ENCODE data around the gene SYNGR2. TPM values are rescaled to one million over a fixed set of nuclear protein-coding genes. Genes with fewer than 3 reads are reported as not detected.
A peak's percentile ranks its signal among the peaks of the same experiment; 100 is the strongest.

Gene SYNGR2
- total RNA-seq, 1 donor = 3.3 TPM

DNA sequence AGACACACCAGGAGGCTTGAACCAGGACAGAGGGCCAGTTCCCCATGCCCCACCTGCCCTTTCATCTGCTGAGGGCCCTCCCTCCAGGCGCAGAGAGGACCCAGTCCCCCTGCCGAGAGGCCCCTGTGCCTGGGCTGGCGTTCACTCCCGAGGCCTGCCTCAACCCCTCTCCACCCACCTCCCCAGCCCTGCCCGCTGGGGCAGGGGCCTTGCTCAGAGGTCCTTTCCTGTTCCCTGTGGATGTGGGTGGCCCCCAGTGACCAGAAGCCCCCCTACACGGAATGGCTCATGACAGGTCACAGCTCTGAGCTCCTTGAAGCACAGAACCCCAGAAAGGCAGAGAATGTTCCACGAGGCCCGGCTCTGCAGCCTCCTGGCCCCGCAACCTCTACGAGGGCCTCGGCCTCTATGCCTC is 46.6 kb upstream of the SYNGR2 start:
- peak; percentile 78 for DNase-seq (ENCODE audit: insufficient read length, low spot score, missing footprints)
- Histone ChIP-seq H3K4me2 (ENCODE audit: insufficient read depth, low read length) (no peak overlapping the region), H4K20me1 (ENCODE audit: insufficient read depth, low read length) (no peaks in the 10 kb centered on the region), H3K36me3 (ENCODE audit: insufficient read depth, low read length) (no peaks in the 10 kb centered on the region), H3K27ac (ENCODE audit: low read depth, low read length) (no peak overlapping the region), H3K4me1 (ENCODE audit: insufficient read depth, low read length) (no peaks in the 10 kb centered on the region), H3K4me3 (ENCODE audit: insufficient read depth, low read length) (no peak overlapping the region), H3K9me3 (ENCODE audit: low read depth, low read length) (no peaks in the 10 kb centered on the region), H3K27me3 (ENCODE audit: insufficient read depth, low read length) (no peaks in the 10 kb centered on the region), H2AFZ (ENCODE audit: low read length) (no peak overlapping the region), H3K79me2 (ENCODE audit: insufficient read depth, low read length) (no peaks in the 10 kb centered on the region)
- no peak for TF ChIP-seq CTCF (IDR thresholded peaks at IDR 0.05; ENCODE audit: extremely low read depth, low read depth, low read length)

GRCh38 chr17:78122216-78122930 is 46.0 kb upstream of the SYNGR2 start:
- H3K4me1 ChIP-seq (ENCODE audit: insufficient read depth, low read length) = no peaks in the 10 kb centered on the region
- no peak overlapping the region for H3K4me2 ChIP-seq (ENCODE audit: insufficient read depth, low read length)
- DNase-seq (ENCODE audit: insufficient read length, low spot score, missing footprints) = peak; percentile 63
- no peaks in the 10 kb centered on the region for H3K9me3 ChIP-seq (ENCODE audit: low read depth, low read length)
- no peak overlapping the region for H3K4me3 ChIP-seq (ENCODE audit: insufficient read depth, low read length)
- no peaks in the 10 kb centered on the region for H3K36me3 ChIP-seq (ENCODE audit: insufficient read depth, low read length)
- no peaks in the 10 kb centered on the region for H3K79me2 ChIP-seq (ENCODE audit: insufficient read depth, low read length)
- no peak overlapping the region for H2AFZ ChIP-seq (ENCODE audit: low read length)
- no peak overlapping the region for H3K27ac ChIP-seq (ENCODE audit: low read depth, low read length)
- no peak for TF ChIP-seq CTCF (IDR thresholded peaks at IDR 0.05; ENCODE audit: extremely low read depth, low read depth, low read length)
- peaks cover under 1% of the 10 kb centered on the region for H3K27me3 ChIP-seq (ENCODE audit: insufficient read depth, low read length)
- no peaks in the 10 kb centered on the region for H4K20me1 ChIP-seq (ENCODE audit: insufficient read depth, low read length)

GRCh38 chr17:78122931-78123249 is 45.5 kb upstream of the SYNGR2 start:
- no peaks in the 10 kb centered on the region for H3K36me3 ChIP-seq (ENCODE audit: insufficient read depth, low read length)
- no peak for DNase-seq (ENCODE audit: insufficient read length, low spot score, missing footprints)

More at GRCh38 chr17:78122931-78123249, 45.5 kb upstream of the SYNGR2 start:
- Histone ChIP-seq H3K9me3 (ENCODE audit: low read depth, low read length) (no peaks in the 10 kb centered on the region), H3K27me3 (ENCODE audit: insufficient read depth, low read length) (peaks cover 5% of the 10 kb centered on the region), H3K4me3 (ENCODE audit: insufficient read depth, low read length) (no peak overlapping the region), H3K4me1 (ENCODE audit: insufficient read depth, low read length) (no peaks in the 10 kb centered on the region), H3K4me2 (ENCODE audit: insufficient read depth, low read length) (no peak overlapping the region), H3K27ac (ENCODE audit: low read depth, low read length) (no peak overlapping the region), H4K20me1 (ENCODE audit: insufficient read depth, low read length) (no peaks in the 10 kb centered on the region), H3K79me2 (ENCODE audit: insufficient read depth, low read length) (no peaks in the 10 kb centered on the region), H2AFZ (ENCODE audit: low read length) (no peak overlapping the region)
- TF ChIP-seq CTCF (IDR thresholded peaks at IDR 0.05; ENCODE audit: extremely low read depth, low read depth, low read length) = no peak
